Measurements from ENCODE around the gene HMCN1.

HMCN1 gene

DNA sequence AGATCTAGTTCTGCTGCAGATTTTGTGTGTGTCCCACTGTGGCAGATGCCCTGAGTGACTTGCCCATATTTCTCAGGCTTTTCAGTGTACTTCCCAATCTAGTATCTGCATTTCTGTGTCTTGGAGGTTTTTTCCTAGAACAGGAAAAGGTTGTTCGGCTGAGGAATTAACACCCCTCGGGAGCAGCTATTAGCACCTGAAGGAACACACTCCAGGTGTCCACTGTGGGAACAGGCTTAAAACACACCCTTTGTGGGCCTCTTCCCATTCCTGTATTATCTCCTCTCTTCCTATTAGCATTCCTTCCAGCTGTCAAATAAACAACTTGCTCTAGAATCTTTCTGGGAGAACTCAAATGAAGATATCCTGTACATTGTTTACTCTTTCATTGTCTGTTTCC is 178.3 kb downstream of the HMCN1 start:
- no peak for DNase-seq (ENCODE audit: low spot score)

DNA sequence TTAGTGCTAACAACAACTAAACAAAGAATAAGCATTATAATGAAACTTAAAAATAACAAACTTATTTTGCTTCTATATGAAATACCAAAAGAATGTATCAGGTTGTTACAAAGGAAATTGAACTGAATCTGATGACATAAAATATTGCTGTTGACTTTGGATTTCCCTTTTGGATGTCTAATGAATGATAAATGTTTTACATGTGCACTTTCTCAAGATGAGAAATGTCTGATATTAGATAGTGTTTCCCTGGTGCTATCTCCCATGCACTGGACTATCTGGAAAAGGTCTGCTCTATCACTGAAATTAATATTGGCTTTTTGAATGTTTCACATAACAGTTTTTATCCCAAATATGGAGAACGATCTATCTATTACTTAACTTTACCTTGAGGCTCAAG is 179.9 kb downstream of the HMCN1 start:
- DNase-seq (ENCODE audit: low spot score): no peak

DNA sequence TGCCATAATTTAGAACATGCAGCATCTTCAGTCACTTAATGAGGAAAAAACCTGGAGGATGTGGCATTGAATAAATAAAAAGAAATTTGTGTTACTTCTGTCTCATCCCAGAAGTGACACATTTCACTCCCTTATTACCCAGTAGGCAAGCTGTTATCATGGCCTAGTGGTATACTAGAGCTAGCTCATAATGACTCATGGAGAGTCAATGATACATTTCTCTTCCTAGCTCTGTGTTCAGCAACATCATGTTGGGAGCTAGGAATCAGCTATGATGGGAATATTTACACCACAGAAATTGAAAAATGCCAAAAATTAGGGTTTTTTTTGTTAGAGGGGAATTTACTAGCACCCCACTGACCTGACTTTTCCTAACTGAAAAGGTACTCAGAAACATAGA is 182.7 kb downstream of the HMCN1 start:
- DNase-seq (ENCODE audit: low spot score): no peak

DNA sequence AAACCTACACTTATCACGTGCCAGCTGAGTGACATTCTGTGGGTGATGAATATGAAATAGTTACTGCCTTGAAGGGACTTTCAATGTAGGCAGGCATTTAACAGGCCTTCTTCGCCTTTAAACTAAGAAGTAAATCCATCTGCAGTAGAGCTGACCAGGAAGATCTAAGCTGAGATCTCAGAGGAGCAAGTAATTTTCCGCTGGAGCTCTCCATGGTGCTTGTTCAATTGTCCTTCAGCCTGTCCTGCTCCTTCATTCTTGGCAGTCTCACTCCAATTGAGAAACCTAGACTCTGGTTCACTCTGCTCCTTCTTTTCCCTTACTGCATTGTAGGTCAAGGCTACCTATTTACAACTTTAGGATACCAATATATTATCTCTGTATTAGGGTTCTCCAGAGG is 183.5 kb downstream of the HMCN1 start:
- DNase-seq (ENCODE audit: low spot score): no peak

DNA sequence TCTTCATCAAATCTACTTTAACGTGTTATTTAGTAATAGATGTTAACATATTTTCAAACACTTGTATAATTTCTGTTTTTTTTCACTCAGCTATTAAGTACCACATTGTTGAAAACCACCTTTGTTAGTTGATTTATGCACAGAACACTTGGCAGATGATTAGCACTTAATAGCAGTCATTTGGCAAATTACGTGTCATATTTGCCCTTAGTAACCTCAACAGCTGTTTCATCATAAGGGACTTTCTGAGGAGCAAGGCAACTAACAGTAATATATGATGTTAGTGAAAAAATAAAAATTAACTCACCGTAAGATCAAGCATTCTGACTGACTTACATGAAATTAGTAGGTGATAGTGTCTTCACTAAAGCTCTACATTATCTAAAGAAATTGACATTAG is 186.4 kb downstream of the HMCN1 start:
- no peak for DNase-seq (ENCODE audit: low spot score)

DNA sequence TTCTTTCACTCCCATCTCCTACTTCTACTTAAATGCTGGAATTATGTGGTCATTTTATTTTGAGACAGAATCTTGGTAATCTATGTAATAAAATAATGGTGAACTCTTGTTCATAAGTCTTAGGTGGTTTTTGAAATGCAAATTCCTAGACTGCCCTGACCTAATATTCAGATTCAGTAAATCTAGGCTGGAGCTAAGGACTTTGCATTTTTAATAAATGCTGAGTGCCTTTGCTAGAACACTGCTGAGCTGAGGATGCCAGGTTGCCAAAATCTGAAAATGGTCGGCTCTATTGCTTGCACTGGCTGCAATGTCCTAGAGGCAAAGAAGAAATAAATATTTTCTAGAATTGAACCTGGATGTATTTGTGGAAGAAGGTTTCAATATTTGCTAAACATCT is 187.4 kb downstream of the HMCN1 start:
- no peak for DNase-seq (ENCODE audit: low spot score)

DNA sequence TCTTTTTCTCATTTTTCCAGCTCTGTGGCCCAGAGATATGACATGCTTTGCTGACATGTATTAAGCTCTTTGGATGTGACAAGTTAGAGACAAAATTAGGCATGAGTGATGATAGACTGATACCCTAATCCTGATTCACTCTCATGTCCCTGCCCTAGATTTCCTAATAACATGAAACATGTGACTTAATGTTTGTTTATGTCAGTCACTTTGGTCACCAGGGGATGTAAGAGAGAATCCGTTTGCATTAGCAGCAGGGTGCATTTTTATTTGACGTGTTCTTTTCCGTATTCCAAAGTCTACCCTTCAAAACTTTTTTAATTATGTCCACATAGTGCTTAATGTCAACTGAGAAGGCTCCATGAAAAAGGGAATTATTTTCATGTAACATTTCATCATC is 192.4 kb downstream of the HMCN1 start:
- DNase-seq (ENCODE audit: low spot score): no peak

DNA sequence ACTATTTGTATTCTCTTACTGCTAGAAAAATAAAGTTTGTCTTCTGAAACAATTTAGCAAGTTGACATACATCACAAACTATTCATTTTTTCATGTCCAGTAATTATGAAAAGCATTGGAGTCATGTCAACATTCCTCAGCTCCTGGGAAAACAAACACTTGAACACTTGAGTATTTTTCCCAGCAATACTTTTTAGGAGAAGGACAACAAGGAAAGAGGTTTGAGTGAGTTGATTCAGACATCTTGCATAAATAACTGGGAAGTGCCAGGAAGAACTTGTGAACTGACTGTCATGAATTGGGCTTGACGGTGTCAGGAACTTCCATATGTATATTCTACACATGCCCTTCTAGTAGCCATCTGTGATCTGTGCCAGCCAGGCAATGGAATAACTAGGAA is 195.6 kb downstream of the HMCN1 start:
- no peak for DNase-seq (ENCODE audit: low spot score)

DNA sequence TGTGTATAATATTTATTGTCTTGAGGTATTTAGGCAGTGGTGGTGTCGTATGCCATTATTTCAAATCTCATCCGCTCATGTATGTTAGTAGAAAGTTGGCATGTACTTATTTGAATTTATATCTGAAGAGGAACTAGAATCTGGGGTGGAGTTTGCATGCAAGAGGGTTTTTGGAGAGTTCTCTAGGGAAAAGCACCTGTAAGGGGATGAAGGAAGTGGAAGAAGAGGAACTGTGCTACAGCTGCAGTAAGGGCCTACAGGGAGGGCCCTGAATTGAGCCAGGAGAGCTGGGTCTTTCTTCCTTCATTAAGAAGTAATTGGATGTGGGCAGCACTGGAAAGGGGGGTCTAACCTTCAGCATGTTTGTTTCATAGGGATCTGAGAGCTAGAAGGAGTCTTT is 197.2 kb downstream of the HMCN1 start:
- no peak for DNase-seq (ENCODE audit: low spot score)

DNA sequence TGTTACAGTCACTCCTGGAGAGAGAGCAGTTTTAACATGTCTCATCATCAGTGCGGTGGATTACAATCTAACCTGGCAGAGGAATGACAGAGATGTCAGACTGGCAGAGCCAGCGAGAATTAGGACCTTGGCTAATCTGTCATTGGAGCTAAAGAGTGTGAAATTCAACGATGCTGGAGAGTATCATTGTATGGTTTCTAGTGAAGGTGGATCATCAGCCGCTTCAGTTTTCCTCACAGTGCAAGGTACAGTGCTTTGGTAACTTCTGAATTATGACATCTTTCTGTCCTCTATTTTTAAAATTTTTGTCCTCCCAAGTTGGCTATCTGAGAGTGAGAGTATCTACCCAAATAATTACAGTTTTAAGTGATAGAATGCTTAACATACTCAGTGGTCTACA is 199.4 kb downstream of the HMCN1 start:
- no peak for DNase-seq (ENCODE audit: low spot score)

DNA sequence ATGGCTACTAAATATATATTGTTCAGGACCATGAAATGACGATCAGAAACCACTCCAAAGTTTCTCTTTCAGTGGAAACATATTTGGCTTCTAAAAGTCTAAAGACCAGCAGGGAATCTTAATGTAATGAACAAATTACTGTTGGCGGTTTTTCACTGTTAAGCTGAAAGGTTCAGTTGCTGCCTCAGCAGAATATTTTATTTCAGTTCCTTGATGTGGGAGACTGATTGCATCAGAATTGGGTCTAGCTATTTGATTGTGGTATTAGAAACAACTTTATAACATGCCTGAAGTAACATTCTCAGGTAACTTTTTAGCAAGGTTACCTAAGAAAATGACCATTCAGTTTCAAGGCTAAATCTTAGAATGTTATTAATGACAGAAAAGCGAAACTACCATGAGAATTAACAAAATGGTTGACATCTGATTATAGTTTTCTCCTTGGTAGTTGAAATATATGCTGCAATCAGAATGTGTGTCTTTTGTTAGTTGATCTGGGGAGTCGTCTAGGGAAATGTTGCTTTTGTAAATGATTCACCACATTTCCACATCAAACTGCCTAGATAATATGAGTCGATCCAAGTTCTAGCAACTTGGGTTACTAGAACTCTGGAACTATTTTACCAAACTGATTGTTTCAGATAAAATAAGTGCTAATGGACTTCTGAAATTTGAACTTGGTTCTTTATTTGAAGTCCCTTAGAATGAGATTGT is 200.4 kb downstream of the HMCN1 start:
- no peak for DNase-seq (ENCODE audit: low spot score)

DNA sequence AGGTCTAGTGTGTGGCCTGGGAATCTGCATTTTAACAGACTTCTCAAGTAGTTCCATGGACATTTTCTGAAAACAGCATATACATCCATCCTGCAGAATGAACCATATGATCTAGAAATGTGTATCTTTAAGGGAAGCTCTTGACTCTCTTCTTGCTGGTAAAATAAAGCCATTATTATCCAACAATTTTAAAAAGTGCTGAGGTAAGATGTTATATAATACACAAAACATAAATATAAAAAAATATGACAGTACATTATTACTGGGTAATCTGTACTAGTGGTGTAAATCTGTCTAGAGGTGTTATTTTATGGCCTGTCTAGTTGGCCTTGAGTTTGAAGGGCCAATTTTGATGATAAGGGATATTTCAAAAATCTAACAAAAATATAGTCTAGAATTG is 201.2 kb downstream of the HMCN1 start:
- DNase-seq (ENCODE audit: low spot score): no peak

DNA sequence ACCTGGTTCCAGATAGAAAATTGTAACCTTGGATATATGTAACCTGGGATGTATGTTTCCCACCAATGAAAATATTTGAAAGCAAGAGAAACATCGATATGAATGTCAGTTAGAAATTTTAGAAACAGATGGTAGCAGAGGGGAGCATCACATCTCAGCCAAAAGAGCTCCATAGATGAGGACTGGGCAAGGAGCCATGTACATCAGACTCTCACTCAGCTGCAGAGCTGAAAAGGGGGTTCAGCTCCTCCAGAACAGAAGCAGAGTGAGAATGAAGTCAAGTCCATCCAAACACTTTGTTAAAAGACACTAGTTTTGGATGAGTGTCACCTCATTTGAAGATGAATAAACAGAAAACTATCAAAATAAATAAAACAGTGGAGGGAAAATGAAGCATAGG is 202.4 kb downstream of the HMCN1 start:
- no peak for DNase-seq (ENCODE audit: low spot score)

DNA sequence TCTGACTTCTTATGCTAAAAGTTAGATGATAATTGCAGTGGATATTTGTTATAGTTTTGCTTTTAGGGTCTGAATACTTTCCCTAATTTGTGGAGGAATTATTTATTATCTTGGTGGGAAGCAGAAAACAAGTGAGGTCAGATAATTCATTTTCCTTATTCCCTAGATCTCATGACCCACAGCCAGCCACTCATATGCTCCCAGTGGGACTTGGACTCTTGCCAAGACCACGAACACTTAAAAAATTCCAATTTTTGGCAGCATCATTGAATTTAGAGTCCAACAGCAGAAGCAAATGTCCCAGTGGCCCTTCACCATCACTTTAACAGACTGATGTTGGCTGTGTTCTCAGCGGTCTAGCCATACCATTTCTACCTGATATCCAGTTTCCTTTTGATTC is 204.2 kb downstream of the HMCN1 start:
- DNase-seq (ENCODE audit: low spot score): no peak

DNA sequence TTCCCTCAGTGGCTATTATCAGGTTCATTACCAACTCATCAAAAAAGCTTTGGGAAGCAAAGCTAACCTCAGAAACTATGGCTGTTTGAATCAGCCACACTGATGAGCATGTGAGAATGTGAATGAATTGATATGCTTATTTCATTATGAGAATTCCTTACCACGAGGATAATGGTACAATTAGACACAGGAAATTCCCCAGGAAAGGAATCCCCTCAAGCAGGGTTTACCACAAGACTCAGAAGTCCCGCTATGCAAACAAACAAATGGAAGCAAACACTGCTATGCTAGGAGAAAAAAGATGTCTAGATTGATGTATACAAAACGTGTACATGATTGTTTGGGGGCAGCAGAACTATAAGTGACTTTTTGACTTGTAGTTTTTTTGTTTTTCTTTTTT is 205.0 kb downstream of the HMCN1 start:
- no peak for DNase-seq (ENCODE audit: low spot score)

DNA sequence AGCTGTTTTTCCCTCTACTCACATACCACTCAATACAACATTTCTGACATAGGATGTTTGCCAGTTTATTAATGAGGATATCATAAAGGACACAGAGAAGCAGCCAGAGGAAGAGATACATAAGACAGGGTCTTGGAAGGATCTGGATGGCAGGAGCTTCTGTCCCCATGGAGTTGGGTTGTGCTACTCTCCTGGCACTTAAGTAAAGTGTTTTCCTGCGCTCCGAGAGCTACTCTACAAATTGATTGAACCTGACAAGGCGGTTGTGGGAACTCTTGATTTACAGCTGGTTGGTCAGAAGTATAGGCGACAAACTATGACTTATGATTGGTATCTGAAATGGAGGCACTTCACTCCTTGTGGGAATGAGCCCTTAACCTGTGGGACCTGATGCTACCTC is 208.8 kb downstream of the HMCN1 start:
- no peak for DNase-seq (ENCODE audit: low spot score)

DNA sequence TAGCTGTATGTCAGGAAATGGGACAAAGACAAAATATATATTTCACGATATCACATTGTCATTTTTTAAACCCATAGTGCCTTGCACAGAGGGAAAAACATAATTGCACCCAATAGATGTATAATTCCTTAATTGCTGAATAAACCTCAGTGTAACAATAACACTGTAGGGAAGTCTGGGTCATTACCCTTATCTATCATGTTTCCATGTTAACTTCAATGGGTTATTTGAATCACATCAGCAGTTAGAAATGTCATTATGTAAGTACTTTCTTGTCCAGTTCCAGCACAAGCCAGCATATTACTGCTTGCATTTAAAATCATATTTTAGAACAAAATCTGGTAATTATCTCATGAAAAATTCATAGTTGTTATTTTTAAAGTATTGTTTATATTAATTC is 222.7 kb downstream of the HMCN1 start:
- no peak for DNase-seq (ENCODE audit: low spot score)

DNA sequence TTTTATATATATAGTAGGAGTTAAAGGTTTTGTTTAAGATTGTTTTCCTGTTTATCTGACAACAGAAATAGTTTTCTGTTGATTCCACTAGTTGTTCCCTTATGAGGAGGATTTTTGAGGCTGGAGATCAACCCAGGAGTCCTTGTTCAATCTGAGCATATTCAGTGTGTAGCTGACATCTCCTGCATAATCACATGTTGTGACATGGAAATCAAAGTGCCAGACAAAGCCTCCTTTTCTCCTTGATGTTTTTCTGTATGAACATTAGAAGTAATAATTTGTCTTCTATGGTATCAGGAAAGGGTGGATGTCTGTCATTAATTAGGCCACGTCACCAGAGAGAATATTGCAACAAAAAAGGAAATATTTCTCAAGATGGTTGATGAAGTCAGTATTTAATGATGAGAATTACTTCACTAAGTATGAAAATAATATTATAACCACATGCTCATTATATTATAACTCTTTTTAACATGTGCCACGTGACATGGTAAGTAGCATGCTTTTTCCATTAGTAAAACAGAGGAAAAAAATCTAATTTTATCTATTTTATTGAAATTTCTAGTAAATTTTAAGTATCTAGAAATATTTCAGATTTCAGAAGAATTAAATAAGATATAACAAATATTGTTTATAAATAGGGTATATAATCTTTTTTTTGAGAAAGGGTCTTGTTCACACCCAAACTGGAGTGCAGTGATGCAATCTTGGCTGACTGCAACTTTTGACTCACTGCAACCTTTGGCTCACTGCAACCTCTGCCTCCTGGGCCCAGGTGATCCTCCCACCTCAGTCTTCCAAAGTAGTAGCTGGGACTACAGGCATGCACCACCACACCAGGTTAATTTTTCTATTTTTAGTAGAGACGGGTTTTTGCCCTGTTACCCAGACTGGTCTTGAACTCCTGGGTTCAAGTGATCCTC is 223.5 kb downstream of the HMCN1 start:
- no peak for DNase-seq (ENCODE audit: low spot score)

DNA sequence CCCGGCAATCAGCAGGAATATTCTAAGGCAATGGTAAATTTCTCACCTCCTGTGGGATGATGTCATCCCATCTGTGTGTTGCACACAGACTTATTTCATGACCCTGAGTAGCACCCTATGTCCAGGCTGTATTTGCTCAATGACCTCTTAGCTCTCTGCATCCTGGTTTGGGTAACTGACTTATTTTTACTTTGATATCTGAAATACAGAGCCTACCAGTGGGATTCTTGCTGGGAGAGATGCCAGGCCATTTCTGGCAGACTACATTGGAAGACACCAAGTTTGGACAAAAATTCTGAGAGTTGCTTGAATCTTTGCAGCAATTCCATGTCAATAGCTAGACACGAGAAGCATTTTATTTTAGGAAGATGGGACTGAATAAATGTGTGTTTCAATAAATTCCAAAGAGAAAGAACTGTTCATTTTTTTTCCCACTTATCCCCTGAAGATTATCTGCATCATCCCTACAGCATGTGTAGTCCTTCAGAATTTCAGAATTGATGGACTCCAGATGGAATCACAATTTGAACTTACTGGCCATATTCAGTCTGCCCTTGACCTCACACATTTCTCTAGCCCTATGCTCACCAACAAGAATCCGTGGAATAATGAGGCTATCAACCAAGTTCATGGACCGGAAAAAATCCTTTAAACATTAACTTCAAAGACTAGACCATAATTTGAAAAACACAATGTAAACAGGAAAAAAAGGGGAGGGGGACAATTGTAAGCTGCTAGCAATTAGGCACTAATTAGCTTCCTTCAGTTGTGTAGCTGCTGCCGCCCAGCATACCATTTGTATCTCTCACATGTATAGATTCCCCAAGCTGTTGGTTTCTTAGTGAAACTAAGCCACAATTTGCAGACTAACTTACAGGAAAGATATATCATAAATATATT is 226.5 kb downstream of the HMCN1 start:
- no peak for DNase-seq (ENCODE audit: low spot score)

DNA sequence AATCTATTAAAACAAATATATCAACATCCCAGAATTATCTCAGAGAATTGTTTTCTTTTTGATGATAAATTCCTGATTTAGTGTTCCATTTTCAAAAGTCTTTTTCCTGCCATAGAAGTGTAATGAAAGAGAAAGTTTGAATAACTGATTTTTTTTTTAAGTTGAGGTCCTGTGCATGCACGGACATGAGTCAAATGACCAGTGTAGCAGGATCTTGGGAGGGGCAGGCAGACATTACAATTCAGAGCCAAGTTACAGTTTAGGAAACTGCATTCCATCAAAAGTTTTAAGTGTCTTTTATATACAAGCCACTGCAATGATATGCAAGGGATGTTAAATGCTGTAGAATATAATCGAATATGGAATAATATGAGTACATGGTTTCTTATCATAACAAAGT is 227.5 kb downstream of the HMCN1 start:
- DNase-seq (ENCODE audit: low spot score): no peak

DNA sequence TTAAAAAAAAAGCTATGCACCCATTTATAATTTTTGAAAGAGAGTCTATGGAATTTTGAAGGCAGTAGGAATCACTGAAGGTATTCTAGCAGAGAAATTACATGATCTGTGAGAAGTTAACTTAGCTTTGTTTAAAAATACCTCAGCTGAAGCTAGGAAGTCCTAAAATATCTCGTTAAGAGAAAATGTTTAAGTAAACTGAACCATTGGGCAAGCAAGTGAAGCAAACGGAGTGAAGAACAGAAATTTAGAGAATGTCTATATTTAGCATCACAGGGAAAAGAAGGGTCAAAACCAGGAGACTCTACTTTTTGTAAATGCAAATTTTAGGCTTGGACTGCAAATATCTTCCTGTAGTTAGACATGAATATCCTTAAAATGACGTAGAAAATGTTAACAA is 230.8 kb downstream of the HMCN1 start:
- no peak for DNase-seq (ENCODE audit: low spot score)

DNA sequence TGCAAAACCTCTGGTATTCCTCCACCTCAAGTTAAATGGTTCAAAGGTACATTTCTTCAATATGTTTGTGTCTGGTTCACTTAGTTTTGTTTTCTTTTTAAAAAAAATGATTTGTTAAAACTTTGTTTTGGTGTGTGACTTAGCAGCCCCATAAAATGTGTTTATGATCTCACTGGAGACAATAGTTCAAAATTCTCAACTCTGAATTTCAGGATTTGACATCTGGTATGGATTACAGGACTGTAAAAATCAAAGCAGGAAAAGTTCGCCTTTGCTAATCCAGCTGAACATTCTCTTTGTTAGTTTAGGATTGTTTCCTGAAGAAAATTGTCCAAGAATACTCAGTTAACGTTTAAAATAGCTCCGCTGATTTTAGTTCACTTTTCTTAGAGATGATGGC is 231.7 kb downstream of the HMCN1 start:
- no peak for DNase-seq (ENCODE audit: low spot score)

DNA sequence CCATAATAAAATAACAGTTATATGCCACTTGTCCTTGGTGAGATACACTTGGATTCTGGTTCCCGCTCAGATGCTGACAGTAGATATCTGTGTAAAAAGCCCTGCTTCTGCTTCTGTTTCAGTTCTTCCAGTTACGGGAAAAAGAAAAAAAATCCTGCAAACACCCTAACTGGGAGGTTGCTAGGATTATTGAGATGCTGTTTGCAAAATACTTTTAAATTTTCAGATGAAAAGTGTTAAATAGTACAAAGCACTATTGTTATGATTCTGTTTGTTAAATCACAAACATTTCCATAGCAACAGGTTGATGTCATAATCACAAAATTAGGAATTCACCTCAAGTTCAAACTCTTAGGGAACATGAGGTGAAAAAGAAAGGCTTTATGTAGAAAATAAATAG is 232.3 kb downstream of the HMCN1 start:
- DNase-seq (ENCODE audit: low spot score): no peak
